Subcutaneous adipose tissue (tissue), 4 donors: ENCODE measurements around the gene SYNPO. TPM values are rescaled to one million over a fixed set of nuclear protein-coding genes. Genes with fewer than 3 reads are reported as not detected.

Source experiments
- total RNA-seq, 4 donors: library from RNA; depleted of rRNA; stranded (reverse); fragments of >200 nt; gene quantifications; one replicate each; pipeline ENCODE4 v1.1.0, GENCODE V29; 2016
- TF ChIP-seq, protein P1 (sequence below): fragments of 450-650 bp; IDR thresholded peaks from one replicate; pipeline ENCODE4 v1.5.1; 2016; ENCODE audit warnings: low read depth, mild to moderate bottlenecking, control low read depth, antibody characterized with exemption, moderate library complexity

The SYNPO gene
- total RNA-seq, 4 donors from 2014 or later, result 12.2 to 40.7 (median 21.4) TPM

DNA sequence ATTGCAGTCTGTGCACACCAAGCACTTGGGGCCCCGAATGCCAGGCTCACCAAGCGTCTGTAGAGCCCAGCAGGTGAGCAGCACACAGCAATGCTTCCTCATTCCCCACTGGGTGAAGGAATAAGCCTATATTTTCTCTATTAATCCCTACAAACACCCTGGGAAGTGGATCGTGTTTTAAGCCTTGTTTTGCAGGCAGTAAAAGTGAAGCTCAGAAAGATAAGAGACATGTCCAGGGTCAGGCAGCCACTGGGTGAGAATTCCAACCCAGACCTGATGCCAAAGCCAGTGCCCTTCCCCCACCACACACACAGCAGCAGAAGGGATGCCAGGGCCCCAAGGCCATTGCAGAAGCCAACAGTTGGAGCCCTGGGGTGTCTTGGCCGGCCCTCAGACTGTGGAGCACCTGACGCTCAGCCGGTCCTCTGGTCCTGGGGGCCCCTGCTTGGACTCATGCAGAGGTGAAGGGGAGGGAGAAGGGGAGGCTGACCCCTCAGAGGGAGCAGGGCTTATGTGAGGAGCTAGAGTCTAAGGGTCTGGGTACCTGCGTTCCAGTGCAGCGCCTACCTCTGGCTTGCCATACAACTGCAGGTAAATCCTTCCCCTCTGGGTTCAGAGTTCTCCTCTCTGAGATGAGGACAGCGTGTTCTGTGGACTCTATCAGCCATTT is 26.3 kb upstream of the SYNPO start:
- TF ChIP-seq, protein P1, sequence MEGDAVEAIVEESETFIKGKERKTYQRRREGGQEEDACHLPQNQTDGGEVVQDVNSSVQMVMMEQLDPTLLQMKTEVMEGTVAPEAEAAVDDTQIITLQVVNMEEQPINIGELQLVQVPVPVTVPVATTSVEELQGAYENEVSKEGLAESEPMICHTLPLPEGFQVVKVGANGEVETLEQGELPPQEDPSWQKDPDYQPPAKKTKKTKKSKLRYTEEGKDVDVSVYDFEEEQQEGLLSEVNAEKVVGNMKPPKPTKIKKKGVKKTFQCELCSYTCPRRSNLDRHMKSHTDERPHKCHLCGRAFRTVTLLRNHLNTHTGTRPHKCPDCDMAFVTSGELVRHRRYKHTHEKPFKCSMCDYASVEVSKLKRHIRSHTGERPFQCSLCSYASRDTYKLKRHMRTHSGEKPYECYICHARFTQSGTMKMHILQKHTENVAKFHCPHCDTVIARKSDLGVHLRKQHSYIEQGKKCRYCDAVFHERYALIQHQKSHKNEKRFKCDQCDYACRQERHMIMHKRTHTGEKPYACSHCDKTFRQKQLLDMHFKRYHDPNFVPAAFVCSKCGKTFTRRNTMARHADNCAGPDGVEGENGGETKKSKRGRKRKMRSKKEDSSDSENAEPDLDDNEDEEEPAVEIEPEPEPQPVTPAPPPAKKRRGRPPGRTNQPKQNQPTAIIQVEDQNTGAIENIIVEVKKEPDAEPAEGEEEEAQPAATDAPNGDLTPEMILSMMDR, result no peak

DNA sequence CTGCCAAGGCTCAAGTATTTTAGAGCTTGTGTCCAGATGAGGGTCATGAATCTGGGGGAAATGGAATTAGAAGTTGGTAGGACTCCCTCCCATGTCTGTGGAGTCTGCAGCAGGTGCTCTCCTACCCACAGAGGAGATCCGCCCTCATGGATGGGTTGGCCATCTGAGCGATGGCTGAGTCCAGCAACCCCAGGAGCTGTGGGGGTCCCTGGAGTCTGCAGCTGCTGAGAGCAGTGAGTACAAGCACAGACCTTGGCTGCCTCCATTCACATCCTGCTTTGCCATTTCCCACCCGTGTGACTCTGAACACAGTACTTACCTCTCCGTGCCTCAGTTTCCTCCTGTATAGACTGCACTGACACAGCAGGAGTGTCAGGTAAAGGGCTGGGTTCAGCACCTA is 25.8 kb upstream of the SYNPO start:
- TF ChIP-seq, protein P1, result no peak

DNA sequence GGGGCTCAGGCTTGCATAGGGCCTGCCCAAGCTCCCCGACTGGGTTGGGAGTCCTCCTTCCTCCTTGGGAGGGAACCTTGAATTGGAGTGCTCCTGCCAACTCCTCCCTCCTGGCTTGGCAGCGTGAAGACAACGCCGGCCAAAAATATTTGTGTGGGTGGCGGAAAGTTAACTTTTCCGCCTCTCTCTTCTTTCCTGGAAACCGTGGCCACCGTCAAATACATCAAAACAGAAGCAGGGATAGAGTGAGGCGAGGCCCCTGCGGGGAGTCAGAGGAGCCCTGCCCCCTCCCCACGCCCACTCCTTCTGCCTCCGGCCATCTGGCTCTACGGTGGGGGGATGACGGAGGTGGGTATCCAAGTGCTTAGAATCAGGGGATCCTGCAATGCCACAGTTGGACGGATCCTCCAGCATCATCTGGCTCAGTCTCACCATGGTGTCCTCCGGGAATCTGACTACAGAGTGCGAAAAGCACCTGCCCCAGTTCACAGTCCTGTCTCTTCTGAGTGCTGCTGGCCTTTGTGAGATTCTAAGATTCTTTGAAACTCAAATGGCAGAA is 25.2 kb upstream of the SYNPO start:
- TF ChIP-seq, protein P1, result no peak

DNA sequence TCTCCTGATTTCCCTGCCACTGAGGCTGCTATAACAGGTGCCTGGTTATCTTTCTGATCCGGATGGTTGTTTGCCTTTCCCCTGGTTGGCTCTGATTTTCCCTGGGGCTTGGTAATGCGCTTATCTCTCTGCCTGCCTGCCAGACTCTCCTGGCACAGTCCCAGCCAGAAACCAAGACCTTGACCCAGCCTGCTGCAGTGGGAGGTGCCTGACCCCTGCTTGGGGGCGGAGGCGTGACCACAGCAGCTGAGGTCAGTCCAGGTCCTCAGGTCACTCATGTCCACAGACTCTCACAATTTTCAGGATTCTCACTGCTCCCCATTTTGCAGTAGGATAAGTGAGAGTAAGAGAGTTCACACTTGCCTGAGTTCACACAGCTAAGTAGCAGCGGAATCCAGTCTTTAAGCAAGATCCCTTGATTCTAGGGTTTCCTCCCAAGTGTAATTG is 24.4 kb upstream of the SYNPO start:
- TF ChIP-seq, protein P1, result no peak

DNA sequence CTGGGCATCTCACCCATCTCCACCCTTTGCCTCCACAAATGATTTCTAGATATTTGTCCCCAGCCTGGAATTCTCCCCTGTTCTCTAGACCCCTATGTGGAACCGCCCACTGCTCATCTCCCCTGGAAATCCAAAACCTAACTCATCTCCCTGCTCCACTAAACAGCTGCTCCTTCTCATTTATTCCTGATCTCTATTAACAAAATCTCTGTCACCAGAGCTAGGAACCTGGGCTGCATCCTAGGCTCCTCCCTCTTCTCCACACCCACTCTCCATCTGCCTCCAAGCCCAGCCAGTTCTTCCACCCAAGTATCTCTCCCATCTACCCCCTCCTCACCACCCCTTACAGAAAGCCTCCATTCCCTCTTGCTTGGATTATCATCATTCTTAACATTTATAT is 24.0 kb upstream of the SYNPO start:
- TF ChIP-seq, protein P1, result no peak

DNA sequence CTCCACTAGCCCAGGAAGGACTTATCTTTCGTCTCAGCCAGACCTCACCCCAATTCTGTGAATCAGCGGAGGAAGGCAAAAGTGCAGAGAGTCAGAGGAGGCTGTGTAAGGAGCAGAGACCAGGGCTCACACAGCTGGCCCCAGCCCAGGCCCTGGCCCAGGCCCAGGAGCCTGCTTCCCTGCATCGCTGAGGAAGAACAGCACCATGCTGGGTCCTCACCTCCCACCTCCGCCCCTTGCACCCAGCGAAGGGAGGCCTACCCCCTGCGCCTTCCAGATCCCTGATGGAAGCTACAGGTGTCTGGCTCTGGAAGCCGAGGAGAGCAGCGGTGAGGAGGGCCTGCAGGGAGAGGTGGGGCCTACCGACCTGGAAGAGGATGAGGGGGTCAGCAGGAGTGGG is 22.3 kb upstream of the SYNPO start:
- TF ChIP-seq, protein P1, result no peak

DNA sequence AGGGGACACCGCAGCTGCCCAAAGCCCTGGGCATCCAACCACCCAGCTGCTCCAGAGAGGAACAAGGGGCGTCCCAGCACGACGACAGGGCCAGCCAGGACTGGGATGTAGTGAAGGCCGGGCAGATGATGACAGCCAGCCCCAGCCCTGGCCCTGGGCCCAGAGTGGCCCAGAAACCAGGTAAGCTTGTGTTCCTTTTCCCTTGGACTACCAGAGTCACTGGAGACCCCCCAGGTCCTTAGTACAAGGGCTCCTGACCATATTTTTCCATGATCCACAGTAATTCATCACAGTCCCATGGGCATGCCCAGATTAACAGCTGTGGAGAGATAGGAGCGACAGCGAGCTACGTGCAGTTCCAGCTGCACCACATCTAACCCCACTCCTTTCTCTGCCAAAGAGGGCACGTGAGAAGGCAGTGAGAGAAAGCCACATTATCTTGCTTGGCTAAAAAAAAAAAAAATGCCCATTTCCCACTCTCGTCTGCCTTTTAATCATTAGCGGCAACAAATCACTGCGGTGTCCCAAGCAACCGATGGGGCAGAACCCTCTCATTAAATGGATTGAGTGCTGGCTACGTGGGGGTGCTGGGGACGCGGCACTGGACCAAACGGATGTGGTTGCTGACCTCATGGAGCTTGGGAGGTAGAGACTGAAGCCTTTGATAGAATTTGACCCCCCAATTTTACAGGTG is 21.7 kb upstream of the SYNPO start:
- TF ChIP-seq, protein P1, result no peak
